H4 (cell line): Measurements from ENCODE around the gene SPART. TPM values are rescaled to one million over a fixed set of nuclear protein-coding genes. Genes with fewer than 3 reads are reported as not detected.
"Not testable (repeated sequence)": the region's sequence is repeated elsewhere in the genome, so short reads cannot be mapped to it uniquely, and the experiment has no call there.

Experiments used
- DNase-seq: peaks from one replicate; pipeline ENCODE4 v3.0.0-alpha.2; 2015; ENCODE audit warnings: low spot score
- total RNA-seq: library from RNA; depleted of rRNA; stranded (reverse); fragments of >200 nt; shearing (Covaris generic); gene quantifications from 2 replicates; pipeline ENCODE4 v1.2.3, GENCODE V29; 2014

SPART gene
- total RNA-seq, 1 experiment from 2014 or later = 45.3 TPM

DNA sequence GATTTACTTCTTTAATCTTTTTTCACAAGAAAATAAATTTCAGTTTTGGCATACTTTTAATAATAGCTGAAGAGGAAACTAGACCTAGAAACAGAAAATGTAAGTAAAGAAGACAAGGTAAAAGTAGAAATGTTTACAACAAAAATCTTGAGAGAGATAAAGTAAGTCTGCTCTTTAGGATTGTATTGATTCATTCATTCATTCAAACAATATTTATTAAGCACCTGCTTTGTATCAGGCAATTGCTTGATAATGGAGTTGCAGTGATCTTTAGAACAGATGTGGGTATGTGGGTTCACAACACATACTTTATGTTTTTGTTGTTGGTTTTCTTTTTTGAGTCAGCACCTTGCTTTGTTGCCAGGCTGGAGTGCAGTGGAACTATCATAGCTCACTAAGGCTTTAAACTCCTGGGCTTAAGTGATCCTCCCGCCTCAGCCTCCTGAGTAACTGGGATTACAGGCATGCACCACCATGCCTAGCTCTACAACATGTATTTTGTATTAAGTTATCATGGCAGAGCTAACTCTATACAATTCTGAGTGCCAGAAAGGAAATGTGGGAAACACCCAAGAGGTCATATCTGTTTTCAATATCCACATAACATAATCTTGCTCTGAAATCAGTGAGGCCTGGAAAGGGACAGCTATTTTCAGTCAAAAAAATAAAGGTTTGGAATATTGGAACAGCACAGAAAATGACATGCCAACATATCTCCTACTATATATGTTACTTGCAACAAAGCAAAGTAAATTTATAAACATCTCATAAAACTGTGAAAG lies 8.8 kb upstream of the SPART start:
- DNase-seq = no peak

GRCh38 chr13:36353001-36353400 lies 6.8 kb upstream of the SPART start:
- no peak for DNase-seq

GRCh38 chr13:36352350-36352749 lies 6.2 kb upstream of the SPART start:
- no peak for DNase-seq

DNA sequence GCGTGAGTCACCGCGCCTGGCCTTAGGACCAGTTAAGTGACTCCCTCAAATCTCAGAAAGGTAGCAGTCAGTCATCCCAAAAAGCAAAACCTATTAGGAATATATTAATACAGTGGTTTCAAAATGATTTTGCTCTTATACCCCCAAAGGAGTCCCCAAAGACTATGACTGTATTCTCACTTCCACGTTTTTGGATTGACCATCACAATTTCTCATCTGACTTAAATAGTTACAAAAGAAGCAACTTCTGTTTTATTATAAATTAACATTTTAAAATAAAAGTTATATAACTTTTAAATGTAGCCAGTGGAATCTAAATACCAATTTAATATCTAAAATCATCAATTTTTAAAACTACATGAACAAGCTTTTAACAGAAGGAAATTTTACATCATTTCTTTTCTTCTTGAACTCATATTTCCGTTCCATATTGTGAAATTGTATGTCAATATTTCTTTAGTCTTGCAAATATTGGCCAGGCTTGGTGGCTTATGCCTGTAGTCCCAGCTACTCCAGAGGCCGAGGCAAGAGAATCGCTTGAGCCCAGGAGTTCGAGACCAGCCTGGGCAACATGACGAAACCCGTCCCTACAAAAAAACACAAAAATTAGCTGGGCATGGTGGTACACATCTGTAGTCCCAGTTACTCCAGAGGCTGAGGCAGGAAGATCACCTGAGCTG lies 1.5 kb upstream of the SPART start:
- no peak for DNase-seq

DNA sequence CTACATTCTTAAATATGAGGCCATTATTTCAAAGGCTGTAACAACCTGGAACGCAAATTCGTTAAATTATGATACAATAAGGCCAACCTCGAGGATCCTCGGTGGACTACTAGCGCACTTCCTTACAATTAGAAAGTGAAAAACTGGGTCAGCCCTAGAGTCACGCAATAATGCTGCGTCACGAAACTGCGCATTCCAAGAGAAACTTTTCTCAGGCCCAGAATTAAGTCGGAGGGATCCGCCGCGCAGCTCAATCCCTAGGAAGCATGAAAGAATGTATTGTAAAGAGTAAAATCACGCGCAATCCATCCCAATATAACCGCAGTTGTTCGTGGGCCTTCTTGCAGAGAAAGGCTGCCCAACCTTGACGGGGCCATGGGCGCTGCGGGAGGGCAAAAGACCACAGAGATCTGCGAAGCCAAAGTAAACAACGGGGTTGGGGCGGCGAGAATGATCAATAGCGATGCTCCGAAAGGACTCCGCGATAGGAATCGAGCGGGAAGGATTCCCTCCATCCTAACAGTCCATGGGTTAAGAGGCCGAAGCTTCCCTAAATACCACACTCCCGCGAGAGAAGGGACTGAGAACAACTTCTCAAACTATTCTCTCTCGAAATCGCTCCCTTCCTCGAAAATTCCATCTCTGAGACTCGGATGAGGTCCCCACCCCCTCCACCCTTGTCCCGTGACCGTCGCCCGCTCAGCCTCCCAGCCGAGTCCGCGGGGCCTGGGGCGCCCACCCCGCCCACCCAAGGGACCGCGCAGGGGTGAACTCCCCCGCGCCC lies 564 bp downstream of the SPART start:
- DNase-seq = peak; percentile 68

- no peak for DNase-seq
Observed at GRCh38 chr13:36344886-36345437, 1.2 kb downstream of the SPART start.

GRCh38 chr13:36344173-36344572 lies 2.0 kb downstream of the SPART start:
- peak; percentile 43 for DNase-seq

DNA sequence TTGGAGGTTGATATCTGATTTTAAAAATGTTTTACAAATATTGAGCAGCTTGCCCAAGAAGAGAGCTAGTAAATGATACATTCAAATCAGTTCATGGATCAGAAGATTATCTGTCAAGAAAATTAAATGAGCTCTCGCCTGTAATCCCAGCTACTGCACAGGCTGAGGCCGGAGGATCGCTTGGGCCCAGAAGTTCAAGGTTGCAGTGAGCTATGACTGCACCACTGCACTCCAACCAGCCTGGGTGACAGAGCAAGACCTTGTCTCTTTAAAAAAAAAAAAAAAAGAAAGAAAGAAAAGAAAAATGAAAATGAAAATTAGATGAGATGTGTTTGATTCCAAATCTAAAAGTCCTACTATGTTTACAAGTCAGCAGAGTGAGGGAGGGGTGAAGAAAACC lies 2.4 kb downstream of the SPART start:
- DNase-seq = no peak

- DNase-seq = no peak
Observed at GRCh38 chr13:36342715-36343114, 3.5 kb downstream of the SPART start.

- no peak for DNase-seq
Observed at GRCh38 chr13:36341718-36342117, 4.5 kb downstream of the SPART start.

- no peak for DNase-seq
Observed at GRCh38 chr13:36339600-36340155, 6.5 kb downstream of the SPART start.

DNA sequence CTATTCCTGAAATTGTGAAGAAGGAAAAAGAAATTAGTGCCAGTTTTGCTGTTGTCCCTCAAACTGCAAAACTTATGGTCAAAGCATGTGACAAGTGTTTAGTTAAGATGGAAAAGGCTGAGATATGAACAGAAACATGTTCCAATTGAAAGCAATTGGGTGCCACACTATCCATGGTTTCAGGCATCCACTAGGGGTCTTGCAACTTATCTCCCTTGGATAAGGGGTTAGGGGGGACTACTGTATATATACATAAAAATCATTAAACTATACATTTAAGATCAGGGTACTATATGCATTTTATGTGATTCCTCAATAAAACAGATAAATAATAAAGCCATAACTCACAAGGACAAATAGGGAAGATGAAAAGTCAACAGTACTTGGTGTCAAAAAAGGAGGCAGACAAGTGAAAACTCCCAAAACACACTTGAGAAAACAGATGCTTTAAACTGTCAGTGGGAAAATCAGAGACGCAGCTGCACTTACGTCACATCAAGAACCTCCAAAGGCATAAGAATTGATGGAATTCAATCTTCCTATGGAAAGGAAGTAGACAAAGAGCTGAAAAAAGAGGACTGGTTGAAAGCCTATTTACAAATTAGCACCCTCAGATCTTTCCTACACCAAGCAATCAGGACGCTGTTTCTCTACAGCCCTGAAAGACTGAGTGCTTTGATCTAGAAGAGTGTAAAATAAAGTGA lies 8.1 kb downstream of the SPART start:
- DNase-seq = no peak

DNA sequence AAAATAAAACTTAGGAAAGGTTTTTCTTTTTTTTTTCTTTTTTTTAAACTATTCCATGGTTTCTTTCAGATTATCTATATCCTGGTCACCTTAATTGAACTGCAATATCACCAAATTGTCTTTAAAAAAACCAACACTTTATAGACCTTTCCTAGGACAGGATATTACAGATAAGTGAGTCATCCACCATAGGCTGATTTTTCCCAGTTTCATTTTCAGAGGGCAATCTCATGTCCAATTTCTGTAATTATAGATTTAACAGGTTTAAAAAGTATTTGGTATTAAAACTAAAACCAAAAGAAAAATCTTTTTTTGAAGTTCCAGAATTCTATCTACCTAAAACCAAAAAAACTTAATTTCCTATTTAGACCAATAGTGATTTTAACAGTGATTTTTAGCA lies 13.2 kb downstream of the SPART start:
- DNase-seq = no peak

DNA sequence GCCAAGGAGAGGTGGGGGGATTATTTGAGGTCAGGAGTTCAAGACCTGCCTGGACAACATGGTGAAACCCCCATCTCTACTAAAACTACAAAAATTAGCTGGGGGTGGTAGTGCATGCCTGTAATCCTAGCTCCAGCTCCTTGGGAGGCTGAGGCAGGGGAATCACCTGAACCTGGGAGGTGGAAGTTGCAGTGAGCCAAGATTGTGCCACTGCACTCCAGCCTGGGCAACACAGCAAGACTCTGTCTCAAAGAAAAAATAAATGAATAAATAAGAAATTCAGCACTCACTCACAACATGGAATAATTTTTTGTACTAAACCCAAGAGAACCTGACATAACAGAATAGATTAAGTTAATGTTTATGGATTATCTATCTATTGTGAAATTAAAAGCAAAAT lies 13.9 kb downstream of the SPART start:
- not testable (repeated sequence) for DNase-seq

- no peak for DNase-seq
Observed at GRCh38 chr13:36331280-36331679, 14.9 kb downstream of the SPART start.

GRCh38 chr13:36329361-36329760 lies 16.8 kb downstream of the SPART start:
- no peak for DNase-seq

DNA sequence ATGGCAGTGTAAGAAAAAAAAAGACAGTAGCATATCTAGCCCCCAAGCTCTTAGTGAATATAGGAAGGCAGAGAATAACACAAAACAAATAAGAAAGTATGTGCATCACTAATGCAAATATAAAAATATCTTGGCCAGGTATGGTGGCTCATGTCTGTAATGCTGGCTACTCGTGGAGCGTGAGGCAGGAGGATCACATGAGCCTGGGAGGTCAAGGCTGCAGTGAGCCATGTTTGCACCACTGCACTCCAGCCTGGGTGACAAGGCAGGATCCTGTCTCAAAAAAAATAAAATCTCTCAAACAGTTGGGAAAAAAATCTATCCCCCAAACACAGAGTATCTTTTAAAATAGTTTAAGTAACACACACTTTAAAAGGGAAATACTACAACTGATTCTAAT lies 17.4 kb downstream of the SPART start:
- DNase-seq = no peak

GRCh38 chr13:36325912-36326311 lies 20.3 kb downstream of the SPART start:
- DNase-seq = no peak

DNA sequence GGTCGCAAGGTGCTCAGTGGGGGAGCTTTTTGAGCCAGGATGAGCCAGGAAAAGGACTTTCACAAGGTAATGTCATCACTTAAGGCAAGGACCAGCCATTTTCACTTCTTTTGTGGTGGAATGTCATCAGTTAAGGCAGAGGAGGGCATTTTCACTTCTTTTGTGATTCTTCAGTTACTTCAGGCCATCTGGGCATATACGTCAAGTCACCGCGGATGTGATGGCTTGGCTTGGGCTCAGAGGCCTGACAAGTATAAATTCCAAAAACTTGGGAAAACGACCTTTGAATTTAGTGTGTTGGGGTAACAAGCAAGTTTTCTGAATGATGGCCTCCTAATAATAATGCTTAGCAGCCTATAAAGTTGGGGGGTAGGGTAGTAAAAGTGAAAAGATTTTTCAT lies 21.3 kb downstream of the SPART start:
- DNase-seq = not testable (repeated sequence)

- no peak for DNase-seq
Observed at GRCh38 chr13:36323951-36324566, 22.1 kb downstream of the SPART start.

DNA sequence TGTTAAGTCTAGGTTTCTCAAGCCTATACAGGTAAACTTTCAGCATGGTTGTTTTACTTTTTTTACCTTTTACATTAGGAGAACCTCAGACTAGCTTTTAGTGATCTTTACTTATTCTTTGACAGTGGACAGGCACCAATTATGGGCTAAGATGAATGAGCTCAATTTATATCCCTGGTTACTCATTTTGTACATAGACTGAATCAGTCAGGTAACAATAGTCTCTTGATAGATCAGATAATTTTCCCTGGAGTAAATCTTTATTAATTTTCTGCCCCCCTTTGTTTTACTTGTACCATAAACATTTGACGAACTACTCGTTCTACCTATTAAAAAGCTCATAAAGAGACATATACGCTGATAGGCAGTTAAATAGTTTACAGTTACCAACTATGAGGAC lies 22.8 kb downstream of the SPART start:
- DNase-seq = no peak
